Measurements from ENCODE around the gene TSPAN19.

GRCh38 chr12:84986117-84986516 lies 50.0 kb downstream of the TSPAN19 start:
- TF ChIP-seq POLR2A (IDR thresholded peaks at IDR 0.05) (no peak), CTCF (IDR thresholded peaks at IDR 0.05 in 4 of 5, conservative IDR thresholded peaks at IDR 0.05 in 1 of 5) (no peak)
